Pulmonary artery endothelial cell (primary cell): ENCODE measurements around the gene RIMOC1. TPM values are rescaled to one million over a fixed set of nuclear protein-coding genes. Genes with fewer than 3 reads are reported as not detected.

Source experiments
- DNase-seq: peaks from one replicate; pipeline ENCODE4 v3.0.0-alpha.2; 2011; ENCODE audit warnings: low read depth, low spot score
- total RNA-seq: library from RNA; depleted of rRNA; stranded (reverse); fragments of >200 nt; gene quantifications from 2 replicates; pipeline ENCODE4 v1.2.3, GENCODE V29; 2014

Gene RIMOC1
- 8.9 and 14.2 TPM in 2 replicates for total RNA-seq

GRCh38 chr5:41903892-41904799, at the start of gene RIMOC1:
RIMOC1 (plus strand) TSS chr5:41904344; CDS start chr5:41904368, 24 bp downstream.
- peak; percentile 99 for DNase-seq

GRCh38 chr5:41856644-41857491, 47.3 kb upstream of the RIMOC1 start:
- peak; percentile 46 for DNase-seq

- DNase-seq = no peak
These were observed 46.2 kb upstream of the RIMOC1 start for GRCh38 chr5:41857989-41858388.

GRCh38 chr5:41858890-41859289, 45.3 kb upstream of the RIMOC1 start:
- DNase-seq = no peak

GRCh38 chr5:41863871-41864486, 40.2 kb upstream of the RIMOC1 start:
- no peak for DNase-seq

GRCh38 chr5:41869151-41869723, 34.9 kb upstream of the RIMOC1 start:
- no peak for DNase-seq

GRCh38 chr5:41869724-41870626, 34.2 kb upstream of the RIMOC1 start, which contains the start of gene OXCT1:
OXCT1 (minus strand) TSS chr5:41870425; CDS start chr5:41870358, 67 bp downstream.
- DNase-seq = peak; percentile 47

GRCh38 chr5:41870627-41871048, 33.5 kb upstream of the RIMOC1 start:
- no peak for DNase-seq

- peak; percentile 39 for DNase-seq
These were observed 32.3 kb upstream of the RIMOC1 start for GRCh38 chr5:41871852-41872251.

GRCh38 chr5:41874512-41875060, 29.6 kb upstream of the RIMOC1 start:
- DNase-seq = no peak

GRCh38 chr5:41875121-41875520, 29.0 kb upstream of the RIMOC1 start:
- no peak for DNase-seq

GRCh38 chr5:41876678-41877077, 27.5 kb upstream of the RIMOC1 start:
- DNase-seq = no peak

GRCh38 chr5:41877408-41877807, 26.7 kb upstream of the RIMOC1 start:
- DNase-seq = no peak

GRCh38 chr5:41878173-41878572, 26.0 kb upstream of the RIMOC1 start:
- no peak for DNase-seq

GRCh38 chr5:41878643-41879478, 25.3 kb upstream of the RIMOC1 start:
- no peak for DNase-seq

GRCh38 chr5:41882765-41883164, 21.4 kb upstream of the RIMOC1 start:
- DNase-seq = no peak

GRCh38 chr5:41883243-41883642, 20.9 kb upstream of the RIMOC1 start:
- DNase-seq = no peak

GRCh38 chr5:41883936-41884335, 20.2 kb upstream of the RIMOC1 start:
- no peak for DNase-seq

GRCh38 chr5:41885286-41885685, 18.9 kb upstream of the RIMOC1 start:
- no peak for DNase-seq
